HepG2 (cell line): Measurements from ENCODE around the gene ZFR2. TPM values are rescaled to one million over a fixed set of nuclear protein-coding genes. Genes with fewer than 3 reads are reported as not detected.

Experiments
- ATAC-seq: fragments of 200-7000 bp; cut with Tn5 transposase; 3 replicates; pipeline ENCODE4 v1.9.1; 2020; ENCODE audit warnings: mild to moderate bottlenecking, moderate library complexity
- BruUV-seq: library from RNA; stranded (reverse); fragments of 400-500 nt; replicated peaks from 2 replicates; lab custom pipeline; 2021; lab: Mats Ljungman, UMichigan
- CTCF ChIA-PET: fragments of 300-600 bp; formaldehyde crosslinking; extraction: SDS; loops from one replicate; lab custom pipeline; 2021; ENCODE audit warnings: low total read pairs, inconsistent platforms, low intra/inter-chr PET ratio; lab: Yijun Ruan, JAX
- POLR2A ChIA-PET: fragments of 350-600 bp; sonication (Branson Sonifier 250); formaldehyde crosslinking; loops from one replicate; lab custom pipeline; 2020; ENCODE audit warnings: antibody characterized with exemption, inconsistent platforms; lab: Yijun Ruan, JAX
- DNase-seq: peaks from one replicate; pipeline ENCODE4 v3.0.0-alpha.2; 2015; ENCODE audit warnings: low spot score
- FAIRE-seq: peaks from 3 replicates; lab custom pipeline; 2011; peaks lifted over from hg19 to GRCh38; lab: Jason Lieb, UNC
- H2AFZ ChIP-seq: one replicate; pipeline ENCODE4 v1.6.1; 2011; ENCODE audit warnings: low read length, inconsistent platforms
- H3K27ac ChIP-seq: fragments of 300-600 bp; 3 replicates; pipeline ENCODE4 v1.8.0; 2011; ENCODE audit warnings: mixed run types, mild to moderate bottlenecking, mixed read lengths, low read length, inconsistent platforms; ENCODE audit not compliant: insufficient read depth; ENCODE audit errors: extremely low read length
- H3K27me3 ChIP-seq, 2 experiments: fragments of 200-600 bp in 1 of 2; 2 replicates in 1 of 2; 3 replicates in 1 of 2; pipeline versions ENCODE4 v1.6.0 to v1.8.0; 2011; ENCODE audit warnings: low read length in 2 of 2, mild to moderate bottlenecking in 2 of 2, moderate library complexity in 2 of 2, inconsistent platforms in 1 of 2; ENCODE audit not compliant: insufficient read depth in 2 of 2, control insufficient read depth in 1 of 2
- H3K36me3 ChIP-seq, 2 experiments: fragments of 200-600 bp in 1 of 2; replicated peaks in 1 of 2; 2 replicates in 1 of 2; 3 replicates in 1 of 2; pipeline versions ENCODE4 v1.5.1 to v1.8.0; 2011; ENCODE audit warnings: low read length in 2 of 2, inconsistent platforms in 1 of 2; ENCODE audit not compliant: insufficient read depth in 2 of 2, control insufficient read depth in 1 of 2
- H3K4me1 ChIP-seq: 2 replicates; pipeline ENCODE4 v1.5.1; 2012; ENCODE audit warnings: low read length, inconsistent platforms; ENCODE audit not compliant: insufficient read depth
- H3K4me2 ChIP-seq: 2 replicates; pipeline ENCODE4 v1.6.0; 2011; ENCODE audit warnings: low read depth, low read length, inconsistent platforms
- H3K4me3 ChIP-seq, 3 experiments: fragments of 200-600 bp in 1 of 3; sonication (generic), shearing (Covaris generic) in 1 of 3; replicated peaks in 1 of 3; 2 replicates each; pipeline ENCODE4 v1.5.1; 2011 to 2016; ENCODE audit warnings: low read length in 3 of 3, inconsistent platforms in 2 of 3, low read depth in 2 of 3, mild to moderate bottlenecking in 2 of 3, control low read depth in 1 of 3, mixed read lengths in 1 of 3; ENCODE audit not compliant: insufficient read depth in 1 of 3
- H3K79me2 ChIP-seq: one replicate; pipeline ENCODE4 v1.6.1; 2011; ENCODE audit warnings: low read length, inconsistent platforms; ENCODE audit not compliant: insufficient read depth
- H3K9ac ChIP-seq: 2 replicates; pipeline ENCODE4 v1.6.0; 2011; ENCODE audit warnings: mild to moderate bottlenecking, low read depth, low read length, inconsistent platforms; ENCODE audit not compliant: insufficient read depth
- H3K9me3 ChIP-seq: 2 replicates; pipeline ENCODE4 v1.5.1; 2012; ENCODE audit warnings: mild to moderate bottlenecking, low read length
- H4K20me1 ChIP-seq: 2 replicates; pipeline ENCODE4 v1.6.0; 2011; ENCODE audit warnings: inconsistent platforms, mild to moderate bottlenecking, low read length, moderate library complexity; ENCODE audit not compliant: insufficient read depth
- HES4 ChIP-seq: sonication (generic); formaldehyde crosslinking; IDR thresholded peaks from 2 replicates; pipeline ENCODE4 v1.9.0; 2021; ENCODE audit warnings: mild to moderate bottlenecking, missing genetic modification reagents, borderline replicate concordance
- RAD21 ChIP-seq: fragments of 450-650 bp; formaldehyde crosslinking; IDR thresholded peaks from 2 replicates; pipeline ENCODE4 v1.5.0; 2020; ENCODE audit warnings: mild to moderate bottlenecking
- TMF1 ChIP-seq: sonication (generic); formaldehyde crosslinking; IDR thresholded peaks from 2 replicates; pipeline ENCODE4 v1.8.1; 2022; ENCODE audit warnings: low read depth, missing genetic modification reagents
- ZBTB10 ChIP-seq: sonication (generic); formaldehyde crosslinking; IDR thresholded peaks from 2 replicates; pipeline ENCODE4 v1.4.0; 2020; ENCODE audit warnings: missing genetic modification reagents, borderline replicate concordance
- WGBS: methylation state at CpG from one replicate; pipeline ENCODE4 v1.1.6; 2017; ENCODE audit warnings: low lambda C conversion rate; 5-methylcytosine and 5-hydroxymethylcytosine counted together
- in situ Hi-C: cut with HindIII; loops from 2 replicates; pipeline ENCODE4 v1.10.0; 2017; ENCODE audit warnings: low pct_unique_long_range_greater_than_20kb; ENCODE audit not compliant: extremely low pct_ligation_motif_present
- intact Hi-C: fragments of 100-400 bp; cut with micrococcal nuclease; formaldehyde crosslinking; loops from one replicate; pipeline ENCODE4 v1.10.0; 2022; ENCODE audit not compliant: unreplicated experiment
- polyA plus RNA-seq, 8 experiments: library from polyadenylated mRNA; depleted of rRNA in 3 of 8; stranded (reverse) in 7 of 8; unstranded in 1 of 8; fragments of >200 nt; fragmentation: Illumina TruSeq in 4 of 8; extraction: Trizol in 4 of 8; gene quantifications; 2 replicates each; pipeline versions ENCODE4 v1.2.1 to v1.2.3, GENCODE V29; 2011 to 2016; ENCODE audit warnings: low read depth in 4 of 8, missing spikeins in 1 of 8, mixed read lengths in 1 of 8; ENCODE audit not compliant: insufficient read depth in 1 of 8
- total RNA-seq, 5 experiments: library from RNA; depleted of rRNA; stranded (reverse); fragments of >200 nt; fragmentation: Illumina TruSeq; extraction: Trizol; gene quantifications; 2 replicates each; pipeline ENCODE4 v1.2.3, GENCODE V29; 2016; ENCODE audit warnings: low read depth in 1 of 5

ZFR2 gene
- total and polyA plus RNA-seq, 2 of the 13 experiments (the other 11 are each of a cell fraction or from before 2014, with no cell fraction given) = 0.37 to 0.69 TPM

GRCh38 chr19:3800996-3801395 lies 67.8 kb downstream of the ZFR2 start:
- in situ Hi-C loops = no loop called here

More at GRCh38 chr19:3800996-3801395, 67.8 kb downstream of the ZFR2 start:
- BruUV-seq = no TSS peak
- H3K4me2 ChIP-seq = no peak overlapping the region
- H3K4me3 ChIP-seq = no peak overlapping the region
- no peaks in the 10 kb centered on the region for H3K9me3 ChIP-seq
- ChIA-PET CTCF (no interaction called here), POLR2A (no interaction called here)
- H3K79me2 ChIP-seq = no peaks in the 10 kb centered on the region
- H3K4me1 ChIP-seq = no peaks in the 10 kb centered on the region
- H3K27me3 ChIP-seq = peaks cover 4 to 36% of the 10 kb centered on the region in 2 experiments
- H3K36me3 ChIP-seq = no peaks in the 10 kb centered on the region
- H3K9ac ChIP-seq = no peak overlapping the region
- no peak for DNase-seq
- intact Hi-C loops = no loop called here
- no peaks in the 10 kb centered on the region for H4K20me1 ChIP-seq
- TF ChIP-seq RAD21 (CRISPR knock-in tag) (no peak), ZBTB10 (CRISPR knock-in tag) (no peak), TMF1 (CRISPR knock-in tag) (no peak), HES4 (CRISPR knock-in tag) (no peak)
- no peak overlapping the region for H3K27ac ChIP-seq
- H2AFZ ChIP-seq = no peak overlapping the region
- FAIRE-seq = no peak
- ATAC-seq = no peak
- WGBS = 64% methylated on average over 17 of the region's 21 CpGs
